CD4-positive, alpha-beta T cell treated with Interleukin-21 for 1 hour (primary cell): Measurements from ENCODE around the gene RNASE7.

Experiments used
- DNase-seq: peaks from one replicate; pipeline ENCODE4 v3.0.0-alpha.2; 2020

RNASE7 gene

GRCh38 chr14:21043974-21044618, 1.9 kb downstream of the RNASE7 start:
- DNase-seq, result peak; percentile 21

- DNase-seq, result no peak
These were observed 5.2 kb downstream of the RNASE7 start for GRCh38 chr14:21047378-21047781.

- DNase-seq, result no peak
These were observed 6.5 kb downstream of the RNASE7 start for GRCh38 chr14:21048638-21049037.

DNA sequence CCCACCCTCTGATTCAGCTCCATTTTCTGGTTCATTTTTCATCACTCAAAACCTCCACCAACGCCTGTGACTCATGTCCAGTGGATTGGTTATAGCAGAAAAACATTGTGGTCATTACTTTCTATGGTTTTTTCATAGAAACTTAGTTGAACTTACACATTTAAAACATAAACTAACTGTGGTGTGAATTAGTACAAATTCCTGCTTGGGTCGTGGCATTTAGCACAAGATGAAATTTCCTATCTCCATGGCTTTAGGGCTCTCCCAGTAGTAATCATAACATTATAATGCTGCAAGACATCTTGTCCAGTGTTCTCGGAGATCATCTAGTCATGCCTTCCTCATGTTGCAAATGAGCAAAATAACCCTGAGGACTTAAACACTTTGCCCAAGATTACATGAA, 7.1 kb downstream of the RNASE7 start:
- no peak for DNase-seq

DNA sequence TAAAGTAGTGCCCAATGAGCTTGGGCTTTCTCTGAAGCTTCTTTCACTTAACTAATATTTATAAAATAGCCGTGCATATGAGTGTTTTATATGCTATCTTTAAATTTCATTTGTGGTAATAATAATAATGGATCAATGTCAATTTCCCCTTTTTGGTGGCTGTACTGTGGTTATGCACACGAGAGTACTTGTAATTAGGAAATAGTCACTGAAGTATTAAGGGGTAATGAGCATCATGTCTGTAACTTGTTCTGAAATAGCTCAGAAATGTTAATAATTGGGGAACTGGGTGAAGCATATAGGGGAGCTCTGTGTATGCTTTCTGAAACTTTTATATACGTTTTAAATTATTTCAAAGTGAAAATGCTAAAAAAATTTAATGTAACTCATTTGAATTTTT, 8.4 kb downstream of the RNASE7 start:
- DNase-seq, result no peak

DNA sequence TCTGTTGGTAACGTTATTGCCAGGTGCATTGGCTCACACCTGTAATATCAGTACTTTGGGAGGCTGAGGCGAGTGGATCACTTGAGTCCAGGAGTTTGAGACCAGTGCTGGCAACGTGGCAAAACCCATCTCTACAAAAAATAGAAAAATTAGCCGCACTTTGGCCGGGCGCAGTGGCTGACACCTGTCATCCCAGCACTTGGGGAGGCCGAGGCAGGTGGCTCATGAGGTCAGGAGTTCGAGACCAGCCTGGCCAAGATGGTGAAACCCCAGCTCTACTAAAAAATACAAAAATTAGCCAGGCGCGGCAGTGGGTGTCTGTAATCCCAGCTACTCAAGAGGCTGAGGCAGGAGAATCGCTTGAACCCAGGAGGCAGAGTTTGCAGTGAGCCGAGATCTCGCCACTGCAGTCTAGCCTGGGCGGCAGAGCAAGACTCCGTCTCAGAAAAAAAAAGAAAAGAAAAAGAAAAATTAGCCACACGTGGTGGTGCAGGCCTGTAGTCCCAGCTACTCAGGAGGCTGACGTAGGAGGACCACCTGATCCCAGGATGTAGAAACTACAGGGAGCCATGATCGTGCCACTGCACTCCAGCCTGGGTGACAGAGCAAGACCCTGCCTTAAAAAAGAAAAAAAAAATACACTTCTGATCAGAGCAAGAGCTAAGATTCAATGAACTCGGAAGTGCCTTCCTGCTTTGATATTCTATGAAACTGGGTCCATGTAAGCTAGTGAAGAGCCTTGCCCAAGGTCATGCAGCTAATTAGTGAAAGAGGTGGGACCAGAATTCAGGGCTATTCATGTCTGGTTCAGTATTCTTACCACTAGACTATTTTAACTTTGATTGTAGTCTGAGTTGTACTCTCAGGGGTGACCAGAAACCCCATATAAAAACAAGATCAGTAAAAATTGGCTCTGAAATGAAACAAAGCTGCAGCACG, 11.3 kb downstream of the RNASE7 start:
- no peak for DNase-seq

DNA sequence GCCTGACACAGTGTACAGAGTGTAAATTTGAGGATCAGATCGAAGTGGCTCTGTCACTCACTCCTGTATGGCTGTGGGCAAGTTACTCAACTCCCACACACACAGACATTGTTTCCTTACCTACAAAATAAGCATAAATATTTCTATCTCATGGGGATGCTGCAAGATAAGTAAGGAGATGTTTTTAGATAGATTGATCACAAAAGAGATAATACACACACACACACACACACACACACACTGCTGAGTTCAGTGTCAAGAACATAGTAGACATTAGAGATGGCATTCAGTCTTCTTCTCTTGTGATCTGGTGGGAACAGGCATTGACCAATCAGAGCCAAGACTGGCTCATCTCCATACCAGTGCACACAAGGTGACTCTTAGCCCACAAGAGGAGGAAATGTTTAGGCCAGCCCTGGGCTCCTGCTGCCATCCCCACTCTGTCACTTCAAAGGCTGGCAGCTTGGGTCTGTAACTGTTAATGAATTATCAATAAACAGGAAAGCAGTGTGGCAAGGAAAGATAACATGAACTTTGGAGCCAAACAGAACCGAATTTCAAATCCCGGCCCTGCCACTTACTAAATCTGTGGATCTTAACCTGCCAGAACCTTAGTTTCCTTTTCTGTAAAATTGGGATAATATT, 12.1 kb downstream of the RNASE7 start:
- no peak for DNase-seq

GRCh38 chr14:21054768-21055145, 12.6 kb downstream of the RNASE7 start:
- DNase-seq, result no peak

DNA sequence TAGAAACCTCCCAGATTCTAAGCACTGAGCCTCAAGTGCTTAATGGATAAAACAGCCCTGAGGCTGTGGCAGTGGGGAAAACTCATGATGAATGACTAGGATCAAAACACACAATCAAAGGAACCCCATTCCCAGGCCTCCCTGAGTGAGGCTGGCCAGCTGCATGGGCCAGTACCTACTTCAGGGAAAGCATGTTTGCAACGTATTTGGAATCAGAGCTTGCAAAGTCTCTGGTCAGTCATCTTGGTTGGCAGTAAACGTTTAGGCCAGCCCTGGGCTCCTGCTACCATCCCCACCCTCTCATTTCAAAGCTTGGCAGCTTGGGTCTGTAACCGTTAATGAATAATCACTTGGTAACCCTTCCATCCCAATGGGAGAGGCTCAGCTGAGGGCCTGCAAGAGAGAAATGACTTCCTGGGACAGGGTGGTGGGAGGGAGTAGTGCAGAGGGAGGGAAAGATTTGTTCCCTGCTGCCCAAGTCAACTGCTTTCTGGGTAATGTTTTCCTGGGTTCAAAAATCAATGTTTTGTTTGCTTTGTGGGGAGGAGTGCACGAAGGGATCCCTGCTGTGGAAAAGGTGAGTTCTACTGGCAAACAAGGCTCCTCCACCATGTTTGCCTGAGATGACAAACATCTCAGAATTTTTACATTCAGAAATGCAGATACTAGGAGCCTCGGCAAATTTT, 13.4 kb downstream of the RNASE7 start:
- DNase-seq, result no peak

DNA sequence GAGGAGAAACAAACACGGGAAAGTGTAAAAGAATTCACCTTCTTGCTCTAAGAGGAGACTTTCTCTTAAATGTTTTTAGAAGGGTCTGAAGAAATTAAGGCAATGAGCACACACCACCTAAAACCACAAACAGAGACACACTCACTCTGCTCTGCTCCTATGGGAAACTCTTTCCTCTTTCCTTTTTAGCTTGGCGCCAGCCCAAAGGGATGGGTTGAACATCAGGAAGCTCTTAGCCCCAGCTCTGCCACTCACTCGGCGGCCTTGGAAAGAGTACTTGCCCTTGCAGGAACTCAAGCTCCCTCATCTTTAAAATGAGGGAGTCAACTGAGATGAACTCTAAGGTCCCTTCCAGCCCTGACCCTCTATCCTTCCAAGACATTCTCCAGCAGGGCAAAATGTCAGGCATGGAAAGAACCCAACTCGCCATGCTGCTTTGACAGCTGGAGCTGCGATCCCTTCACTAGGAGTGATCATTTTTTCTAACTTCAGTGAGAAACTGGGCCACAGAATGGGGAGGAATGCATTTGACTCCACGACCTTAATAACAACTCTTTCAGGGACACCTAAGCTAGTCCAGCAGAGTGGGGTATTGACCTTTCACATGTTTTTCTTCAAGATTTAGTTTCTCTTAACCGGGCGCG, 14.5 kb downstream of the RNASE7 start:
- DNase-seq, result no peak

DNA sequence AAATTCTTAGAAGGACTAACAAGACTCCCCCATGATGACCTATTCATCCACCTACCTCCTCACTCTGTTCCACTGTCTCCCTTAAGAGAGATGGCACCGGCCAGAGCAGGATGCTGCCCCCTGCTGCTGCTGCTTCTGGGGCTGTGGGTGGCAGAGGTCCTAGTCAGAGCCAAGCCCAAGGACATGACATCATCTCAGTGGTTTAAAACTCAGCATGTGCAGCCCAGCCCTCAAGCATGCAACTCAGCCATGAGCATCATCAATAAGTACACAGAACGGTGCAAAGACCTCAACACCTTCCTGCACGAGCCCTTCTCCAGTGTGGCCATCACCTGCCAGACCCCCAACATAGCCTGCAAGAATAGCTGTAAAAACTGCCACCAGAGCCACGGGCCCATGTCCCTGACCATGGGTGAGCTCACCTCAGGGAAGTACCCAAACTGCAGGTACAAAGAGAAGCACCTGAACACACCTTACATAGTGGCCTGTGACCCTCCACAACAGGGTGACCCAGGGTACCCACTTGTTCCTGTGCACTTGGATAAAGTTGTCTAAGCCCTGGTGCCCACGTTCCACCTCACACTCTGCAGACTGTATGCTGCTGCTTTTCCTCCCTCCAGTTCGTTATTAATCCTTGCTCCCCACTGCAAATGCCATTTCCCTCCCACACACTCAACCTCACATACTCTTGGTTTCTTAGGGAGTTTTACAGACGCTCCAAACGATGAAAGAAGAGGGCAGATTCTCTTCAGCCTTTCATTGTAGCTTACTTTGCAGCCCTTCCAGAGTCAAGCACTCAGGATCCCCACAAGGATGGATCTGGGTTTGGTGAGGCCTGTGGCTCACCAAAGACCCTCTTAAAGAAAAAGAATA, 15.9 kb downstream of the RNASE7 start, which contains the start of gene RNASE8:
RNASE8 (plus strand) TSS at position 20 of the 873 bp plus-strand sequence; CDS start at position 91, 71 bp downstream.
- no peak for DNase-seq

GRCh38 chr14:21058903-21059302, 16.7 kb downstream of the RNASE7 start:
- DNase-seq, result no peak

DNA sequence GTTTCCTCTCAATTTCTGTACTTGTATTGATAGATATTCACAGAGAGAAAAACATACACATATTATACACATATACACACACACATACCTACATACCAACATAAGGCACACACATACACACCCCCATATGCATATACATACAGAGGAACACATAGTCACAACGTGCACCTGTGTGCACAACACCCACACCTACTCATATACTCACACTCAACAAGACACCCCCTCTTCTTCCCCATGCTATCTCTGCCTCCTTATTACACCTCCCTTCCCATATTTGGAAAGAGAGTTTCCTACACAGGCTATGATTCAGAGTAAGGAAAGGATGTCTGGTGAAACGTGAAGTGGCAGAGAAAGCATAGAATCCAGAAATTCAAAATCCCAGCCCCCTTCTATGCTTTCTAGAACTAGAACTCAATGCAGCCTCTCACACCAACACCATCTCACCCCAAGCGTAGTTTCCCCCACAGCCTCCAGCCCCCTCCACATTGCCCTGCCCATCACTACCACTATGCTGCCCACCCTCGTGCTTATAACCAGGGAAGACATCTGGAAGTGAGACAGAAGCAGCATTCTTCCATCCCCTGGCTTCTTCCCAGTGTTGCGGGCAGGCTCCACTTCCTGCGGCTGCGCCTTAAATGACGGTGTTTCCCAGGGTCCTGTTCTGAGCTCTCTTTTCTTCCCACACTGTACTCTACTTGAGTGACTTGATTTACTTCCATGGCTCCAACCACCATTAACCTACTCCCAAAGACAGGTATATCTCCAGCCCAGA, 17.9 kb downstream of the RNASE7 start:
- DNase-seq, result no peak

DNA sequence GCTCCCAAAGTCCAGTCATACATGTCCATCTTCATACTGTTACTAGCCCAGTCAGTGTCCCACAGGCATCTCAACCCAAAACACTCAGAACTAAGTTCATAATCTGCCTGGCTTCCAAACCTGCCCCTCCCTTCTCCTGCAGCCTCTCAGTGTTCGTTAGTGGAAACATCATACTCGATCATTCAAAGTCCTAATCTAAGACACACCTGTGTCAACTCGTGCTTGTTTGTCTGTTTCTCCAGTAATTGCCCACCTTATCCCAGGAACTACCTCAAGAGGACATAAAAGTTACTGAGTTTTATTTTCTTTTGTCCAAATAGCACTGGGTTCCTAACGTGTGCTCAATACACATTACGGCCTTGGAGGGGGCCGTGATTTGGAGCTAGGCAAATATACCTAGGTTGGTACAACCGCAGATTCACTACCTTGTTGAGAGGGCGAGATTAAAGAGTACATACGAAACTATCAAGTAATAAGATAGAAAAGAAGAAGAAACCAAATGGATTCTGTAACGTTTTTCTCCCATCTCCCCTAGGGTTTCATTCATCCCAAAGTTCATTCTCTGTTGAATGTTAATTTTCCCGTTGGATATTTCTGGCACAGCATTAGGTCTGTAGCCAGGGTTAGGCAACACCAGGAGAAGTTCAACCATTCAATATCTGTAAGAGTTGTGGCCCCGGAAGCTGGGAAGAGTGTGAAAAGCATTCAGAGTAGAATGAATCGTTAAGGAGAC, 18.6 kb downstream of the RNASE7 start:
- no peak for DNase-seq

DNA sequence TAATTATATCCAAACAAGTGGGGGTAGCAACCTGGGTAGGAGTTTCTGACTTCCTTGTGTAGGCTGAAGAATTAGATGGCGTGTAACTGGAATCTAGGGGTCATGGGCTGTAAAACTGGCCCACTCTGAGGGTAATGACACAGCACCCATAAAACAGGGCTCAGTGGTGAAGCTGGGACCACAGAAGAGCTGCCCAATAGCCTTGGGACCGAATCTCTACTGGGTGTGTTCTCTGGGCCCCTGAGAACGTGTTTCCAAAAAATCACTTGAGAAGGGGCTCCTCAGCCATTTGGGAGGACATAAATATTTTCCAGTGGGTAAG, 19.1 kb downstream of the RNASE7 start:
- DNase-seq, result no peak

DNA sequence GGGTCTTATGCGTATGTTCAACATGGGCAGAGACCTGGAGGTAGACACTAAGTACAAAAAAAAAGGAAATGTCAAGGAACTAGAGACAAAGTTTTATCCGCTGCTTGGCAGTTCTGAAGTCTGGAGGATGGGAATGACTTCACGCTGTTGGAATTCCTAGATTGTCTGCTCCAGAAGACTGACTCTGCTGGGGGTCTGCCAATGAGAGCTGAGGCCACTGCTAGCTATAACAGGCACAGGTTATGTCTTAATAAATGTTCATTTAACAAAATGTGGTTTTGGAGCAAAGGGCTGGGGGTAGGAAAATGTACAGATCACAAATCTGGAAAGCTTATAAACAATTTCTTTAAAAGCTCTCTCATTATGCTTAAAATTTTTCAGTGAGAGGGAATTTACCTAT, 21.3 kb downstream of the RNASE7 start:
- DNase-seq, result no peak

DNA sequence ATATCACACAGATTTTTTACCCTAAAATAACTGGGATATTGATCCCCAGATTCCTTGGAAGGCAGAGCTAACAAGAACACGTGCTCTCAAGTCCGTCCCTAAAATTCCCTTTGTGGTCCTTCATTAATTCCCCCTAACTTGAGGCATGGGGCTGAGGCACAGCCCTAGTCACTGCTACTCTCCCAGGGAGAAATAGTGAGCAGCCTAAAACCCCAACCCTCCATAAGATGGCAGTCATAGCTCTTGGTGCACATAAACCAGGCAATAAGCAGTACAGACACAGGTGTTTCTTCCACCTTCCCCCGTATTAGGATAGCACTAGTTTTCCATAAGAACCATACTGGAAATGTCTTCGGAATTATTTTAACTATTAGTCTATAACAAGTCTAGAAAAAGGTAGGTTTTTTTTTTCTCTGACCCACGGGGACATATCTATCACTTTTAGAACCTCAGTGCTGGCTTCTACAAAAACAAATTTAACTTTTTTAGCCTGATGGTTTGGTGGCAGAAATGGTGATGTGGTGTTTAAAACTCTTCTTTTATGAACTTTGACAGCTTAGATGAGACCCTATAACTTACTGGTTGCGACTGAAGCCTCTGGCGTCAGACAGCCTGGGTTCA, 24.8 kb downstream of the RNASE7 start:
- DNase-seq, result peak; percentile 34

DNA sequence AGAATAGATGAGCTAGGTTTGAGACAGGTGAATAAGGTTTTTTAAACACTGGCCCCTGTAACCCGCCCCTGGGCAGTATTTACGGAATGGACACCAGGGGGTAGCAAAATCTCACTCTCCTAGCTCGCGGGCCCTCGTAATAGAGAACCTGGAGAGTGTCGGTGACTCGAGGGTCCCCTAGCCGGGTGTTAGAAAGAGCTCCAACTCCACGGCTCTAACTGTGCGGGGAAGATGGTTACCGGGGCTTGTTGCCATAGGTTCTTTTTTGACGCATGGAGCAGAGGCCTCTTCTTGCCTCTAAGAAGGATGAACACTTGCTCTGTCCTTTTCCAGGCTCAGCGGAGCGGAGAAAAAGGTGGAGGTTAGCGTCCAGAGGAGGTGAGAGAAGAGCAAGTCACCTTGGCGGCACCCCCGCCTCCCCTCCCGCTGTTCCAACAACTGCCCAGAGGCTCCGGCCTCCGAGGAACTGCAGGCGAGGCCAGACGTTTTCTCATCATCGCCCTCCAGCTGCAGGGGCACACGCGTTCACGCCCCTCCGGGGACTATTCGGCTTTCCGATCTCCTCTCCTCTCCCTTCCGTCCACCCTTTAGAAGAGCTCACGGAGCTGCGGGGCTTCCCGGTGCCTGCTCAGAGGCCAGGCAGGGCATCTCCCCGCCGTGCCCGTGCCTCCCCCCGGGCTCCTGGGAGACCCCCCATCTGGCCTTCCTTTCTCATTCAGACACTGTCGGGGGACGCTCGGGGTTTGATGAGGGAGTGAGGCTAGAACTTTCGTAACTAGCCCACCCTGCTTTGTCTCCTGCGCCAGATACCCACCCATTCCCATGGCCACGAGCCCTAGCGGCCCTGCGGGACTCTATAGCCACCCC, 26.6 kb downstream of the RNASE7 start:
- peak; percentile 77 for DNase-seq
